SK-N-DZ (cell line): ENCODE results near the gene PAGR1. TPM values are rescaled to one million over a fixed set of nuclear protein-coding genes. Genes with fewer than 3 reads are reported as not detected.
"Not testable (repeated sequence)": the region's sequence is repeated elsewhere in the genome, so short reads cannot be mapped to it uniquely, and the experiment has no call there.

Experiments used
- DNase-seq: peaks from one replicate; pipeline ENCODE4 v3.0.0-alpha.2; 2015; ENCODE audit warnings: low spot score
- polyA plus RNA-seq, 2 experiments: library from polyadenylated mRNA; depleted of rRNA; stranded (reverse); fragments of >200 nt; gene quantifications; 2 replicates each; pipeline ENCODE4 v1.2.3, GENCODE V29; 2014

PAGR1 gene
- 57.6 and 71.0 TPM in 2 replicates for polyA plus RNA-seq (2014; cell fraction: cytosol; rRNA removed)
- polyA plus RNA-seq (2014; cell fraction: nucleus; rRNA removed), result 426 and 537 TPM in 2 replicates

DNA sequence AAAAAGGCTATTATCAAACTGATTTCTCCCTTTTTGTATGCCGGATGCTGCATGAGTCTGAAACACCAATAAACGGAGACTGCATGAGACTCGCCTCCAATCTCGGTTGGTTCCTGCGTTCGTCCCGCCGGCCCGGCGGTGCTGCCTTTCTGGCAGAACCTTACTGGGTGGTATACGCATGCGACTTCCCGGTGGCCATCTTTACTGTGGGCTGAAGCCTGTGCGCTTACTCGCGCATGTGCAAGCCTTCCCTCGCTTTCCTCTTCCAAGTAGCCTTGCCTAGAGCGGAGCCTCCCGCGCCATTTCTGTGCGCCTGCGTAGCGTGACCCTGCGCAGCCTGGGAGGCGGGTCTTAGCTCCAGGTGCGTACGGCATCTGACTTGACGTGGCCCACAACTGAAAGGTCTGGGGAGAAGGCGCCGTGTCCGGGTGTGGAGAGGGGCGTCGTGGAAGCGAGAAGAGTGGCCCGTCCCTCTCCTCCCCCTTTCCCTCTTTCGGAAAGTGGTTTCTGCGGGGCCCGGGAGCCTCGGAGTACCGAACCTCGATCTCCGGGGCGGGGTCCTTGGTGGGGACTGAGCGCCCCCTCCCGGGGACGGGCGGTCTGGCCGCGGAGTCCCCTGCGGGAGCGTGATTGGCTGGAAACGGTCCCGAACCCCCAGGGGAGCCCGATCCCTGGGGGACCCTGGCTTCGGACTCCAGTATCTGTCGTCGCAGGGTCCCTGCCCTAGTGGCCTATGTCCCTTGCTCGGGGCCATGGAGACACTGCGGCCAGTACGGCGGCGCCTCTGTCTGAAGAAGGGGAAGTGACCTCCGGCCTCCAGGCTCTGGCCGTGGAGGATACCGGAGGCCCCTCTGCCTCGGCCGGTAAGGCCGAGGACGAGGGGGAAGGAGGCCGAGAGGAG lies at the start of gene PAGR1:
PAGR1 (plus strand) TSS at position 360 of the 901 bp plus-strand sequence; CDS start at position 734, 374 bp downstream.
- DNase-seq, result peak; percentile 99

GRCh38 chr16:29766571-29766970 lies 49.4 kb upstream of the PAGR1 start:
- no peak for DNase-seq

- DNase-seq, result no peak
Measured at GRCh38 chr16:29767062-29767461, 48.9 kb upstream of the PAGR1 start.

- no peak for DNase-seq
Measured at GRCh38 chr16:29769507-29769906, 46.4 kb upstream of the PAGR1 start.

- DNase-seq, result no peak
Measured at GRCh38 chr16:29770250-29770929, 45.6 kb upstream of the PAGR1 start.

DNA sequence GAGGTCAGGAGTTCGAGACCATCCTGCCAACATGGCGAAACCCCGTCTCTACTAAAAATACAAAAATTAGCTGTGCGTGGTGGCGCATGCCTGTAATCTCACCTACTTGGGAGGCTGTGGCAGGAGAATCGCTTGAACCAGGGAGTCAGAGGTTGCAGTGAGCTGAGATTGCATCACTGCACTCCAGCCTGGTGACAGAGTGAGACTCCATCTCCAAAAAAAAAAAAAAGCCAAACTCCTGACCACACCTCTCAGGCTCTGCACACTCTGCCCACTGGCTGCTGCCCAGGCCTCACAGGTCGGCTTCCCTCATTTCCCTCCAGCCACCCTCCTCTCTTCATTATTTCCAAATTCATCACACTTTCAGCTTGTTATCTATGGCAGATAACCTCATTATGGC lies 43.6 kb upstream of the PAGR1 start:
- not testable (repeated sequence) for DNase-seq

GRCh38 chr16:29774730-29775129 lies 41.2 kb upstream of the PAGR1 start:
- no peak for DNase-seq

- DNase-seq, result no peak
Measured at GRCh38 chr16:29775742-29776408, 40.1 kb upstream of the PAGR1 start.

DNA sequence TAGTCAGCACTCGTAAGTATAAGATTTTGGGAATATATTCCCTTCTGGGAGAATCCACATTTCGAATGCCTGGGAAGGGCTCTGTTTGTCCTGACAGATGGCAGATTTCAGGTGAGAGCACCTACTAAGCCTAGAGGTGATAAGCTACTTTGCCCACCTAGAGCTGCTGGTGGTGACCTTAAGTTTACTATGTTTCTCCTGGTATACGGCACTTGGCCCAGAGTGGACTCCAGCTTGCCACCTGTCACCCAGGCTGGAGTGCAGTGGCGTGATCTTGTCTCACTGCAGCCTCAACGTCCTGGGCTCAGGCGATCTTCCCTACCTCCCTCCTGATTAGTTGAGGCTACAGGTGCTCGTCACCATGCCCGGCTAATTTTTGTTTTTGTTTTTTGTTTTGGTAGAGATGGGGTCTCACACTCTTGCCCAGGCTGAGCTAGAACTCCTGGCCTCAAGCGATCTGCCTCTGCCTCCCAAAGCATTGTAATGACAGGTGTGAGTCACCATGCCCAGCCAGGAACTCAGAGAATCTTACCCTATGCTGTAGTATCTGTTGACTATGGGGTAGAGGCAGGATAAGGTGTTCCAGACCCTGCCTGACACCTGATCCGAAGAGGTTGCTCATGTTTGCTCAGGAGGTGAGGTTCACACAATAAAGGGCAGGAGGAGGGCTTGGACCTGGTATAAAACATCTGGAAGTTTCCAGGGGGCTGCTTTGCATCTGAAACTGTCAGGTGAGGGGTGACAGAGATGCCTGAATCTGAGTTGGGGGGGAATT lies 38.2 kb upstream of the PAGR1 start, which contains the start of gene ZG16:
ZG16 (plus strand) TSS at position 681 of the 775 bp plus-strand sequence. CDS start 1,011 bp downstream, outside the sequence.
- DNase-seq, result no peak

- DNase-seq, result no peak
Measured at GRCh38 chr16:29779474-29779873, 36.5 kb upstream of the PAGR1 start.

DNA sequence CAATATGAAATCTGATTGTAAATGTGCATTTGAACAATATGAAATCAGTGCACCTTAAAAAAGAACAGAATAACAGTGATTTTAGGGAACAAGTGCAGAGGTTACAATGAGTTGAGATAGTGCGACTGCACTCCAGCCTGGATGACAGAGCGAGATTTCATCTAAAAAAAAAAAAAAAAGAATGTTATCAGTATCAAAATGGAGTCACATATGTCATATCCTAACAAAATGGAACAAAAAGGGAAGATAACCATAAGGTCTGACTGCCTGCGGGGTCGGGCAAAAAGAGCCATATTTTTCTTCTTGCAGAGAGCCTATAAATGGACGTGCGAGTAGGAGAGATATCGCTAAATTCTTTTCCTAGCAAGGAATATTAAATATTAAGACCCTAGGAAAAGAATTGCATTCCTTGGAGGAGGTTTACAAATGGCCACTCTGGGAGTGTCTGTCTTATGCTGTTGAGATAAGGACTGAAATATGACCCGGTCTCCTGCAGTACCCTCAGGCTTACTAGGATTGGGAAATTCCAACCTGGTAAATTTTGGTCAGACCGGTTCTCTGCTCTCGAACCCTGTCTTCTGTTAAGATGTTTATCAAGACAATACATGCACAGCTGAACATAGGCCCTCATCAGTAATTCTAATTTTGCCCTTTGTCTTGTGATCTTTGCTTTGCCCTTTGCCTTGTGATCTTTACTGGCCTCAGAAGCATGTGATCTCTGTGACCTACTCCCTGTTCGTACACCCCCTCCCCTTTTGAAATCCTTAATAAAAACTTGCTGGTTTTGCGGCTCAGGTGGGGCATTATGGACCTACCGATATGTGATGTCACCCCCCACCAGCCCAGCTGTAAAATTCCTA lies 32.6 kb upstream of the PAGR1 start:
- peak; percentile 62 for DNase-seq

GRCh38 chr16:29784157-29784556 lies 31.8 kb upstream of the PAGR1 start:
- DNase-seq, result no peak

DNA sequence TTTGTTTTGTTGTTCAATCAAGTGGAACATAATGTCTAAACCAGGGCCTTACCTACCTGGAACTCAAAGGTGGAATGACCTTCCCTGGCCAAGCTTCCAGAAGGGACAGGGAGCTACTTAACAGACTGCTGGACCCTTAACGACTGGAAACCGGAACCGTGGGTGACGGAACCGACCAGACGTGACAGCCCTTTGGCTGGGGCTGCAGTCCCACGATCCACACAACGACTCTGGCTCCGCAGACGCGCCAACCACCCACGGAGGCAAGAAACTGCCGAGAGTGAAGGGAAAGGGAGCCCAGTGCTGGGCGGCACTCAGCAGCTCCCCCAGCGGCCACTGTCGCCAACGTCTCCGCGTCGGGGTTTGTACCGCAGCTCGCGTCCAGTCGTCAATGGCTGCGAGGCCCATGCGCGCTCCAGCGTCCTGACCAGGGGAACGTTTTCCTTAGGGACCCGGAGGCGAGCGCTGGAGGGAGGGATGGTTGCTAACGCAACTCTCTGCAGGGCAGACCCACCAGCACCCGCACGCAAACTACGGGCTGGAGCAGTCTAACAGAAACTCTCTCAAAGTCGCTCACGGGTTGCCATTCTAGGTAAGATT lies 31.0 kb upstream of the PAGR1 start:
- DNase-seq, result no peak

GRCh38 chr16:29787155-29787554 lies 28.8 kb upstream of the PAGR1 start:
- not testable (repeated sequence) for DNase-seq

GRCh38 chr16:29789775-29790182 lies 26.2 kb upstream of the PAGR1 start:
- DNase-seq, result no peak

DNA sequence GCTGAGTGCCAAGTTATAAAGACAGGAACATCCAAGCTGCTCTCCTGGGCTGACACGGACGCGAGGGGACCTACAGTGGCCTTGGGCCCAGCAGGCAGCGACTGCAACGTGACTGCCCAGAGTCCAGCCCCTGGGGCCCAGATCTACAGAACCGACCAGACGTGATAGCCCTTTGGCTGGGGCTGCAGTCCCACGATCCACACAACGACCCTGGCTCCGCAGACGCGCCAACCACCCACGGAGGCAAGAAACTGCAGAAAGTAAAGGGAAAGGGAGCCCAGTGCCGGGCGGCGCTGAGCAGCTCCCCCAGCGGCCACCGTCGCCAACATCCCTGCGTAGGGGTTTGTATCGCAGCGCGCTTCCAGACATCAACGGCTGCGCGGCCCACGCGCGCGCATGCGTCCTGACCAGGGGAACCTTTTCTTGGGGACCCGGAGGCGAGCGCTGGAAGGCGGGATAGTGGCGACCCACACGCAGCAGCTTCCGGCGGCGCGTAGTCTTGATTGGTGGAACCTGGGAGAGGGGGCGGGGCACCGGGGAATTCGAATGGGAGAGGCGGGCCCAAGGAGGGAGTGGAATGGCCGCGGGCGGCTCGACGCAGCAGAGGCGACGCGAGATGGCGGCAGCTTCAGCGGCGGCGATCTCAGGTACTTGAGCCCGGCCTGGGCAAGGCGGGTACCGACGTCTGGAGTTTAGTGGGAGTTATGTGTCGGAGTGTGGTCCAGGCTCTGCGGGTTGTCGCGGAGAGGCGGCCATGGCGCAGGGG lies 25.6 kb upstream of the PAGR1 start, which contains the start of gene KIF22:
KIF22 (plus strand) TSS at position 569 of the 766 bp plus-strand sequence; CDS start at position 578, 9 bp downstream.
- peak; percentile 98 for DNase-seq

GRCh38 chr16:29790949-29791844 lies 24.8 kb upstream of the PAGR1 start:
- DNase-seq, result no peak
